C4-2B (cell line): ENCODE data around the gene MTA3.

Experiments
- H3K27ac ChIP-seq: fragments of 450-650 bp; 2 replicates; pipeline ENCODE4 v1.5.1; 2017
- ZFX ChIP-seq: fragments of 450-650 bp; IDR thresholded peaks from 2 replicates; pipeline ENCODE4 v1.6.1; 2017
- TF ChIP-seq, protein P1 (sequence below): fragments of 450-650 bp; conservative IDR thresholded peaks from 2 replicates; pipeline ENCODE4 v1.5.1; 2017; ENCODE audit warnings: mild to moderate bottlenecking

MTA3 gene

DNA sequence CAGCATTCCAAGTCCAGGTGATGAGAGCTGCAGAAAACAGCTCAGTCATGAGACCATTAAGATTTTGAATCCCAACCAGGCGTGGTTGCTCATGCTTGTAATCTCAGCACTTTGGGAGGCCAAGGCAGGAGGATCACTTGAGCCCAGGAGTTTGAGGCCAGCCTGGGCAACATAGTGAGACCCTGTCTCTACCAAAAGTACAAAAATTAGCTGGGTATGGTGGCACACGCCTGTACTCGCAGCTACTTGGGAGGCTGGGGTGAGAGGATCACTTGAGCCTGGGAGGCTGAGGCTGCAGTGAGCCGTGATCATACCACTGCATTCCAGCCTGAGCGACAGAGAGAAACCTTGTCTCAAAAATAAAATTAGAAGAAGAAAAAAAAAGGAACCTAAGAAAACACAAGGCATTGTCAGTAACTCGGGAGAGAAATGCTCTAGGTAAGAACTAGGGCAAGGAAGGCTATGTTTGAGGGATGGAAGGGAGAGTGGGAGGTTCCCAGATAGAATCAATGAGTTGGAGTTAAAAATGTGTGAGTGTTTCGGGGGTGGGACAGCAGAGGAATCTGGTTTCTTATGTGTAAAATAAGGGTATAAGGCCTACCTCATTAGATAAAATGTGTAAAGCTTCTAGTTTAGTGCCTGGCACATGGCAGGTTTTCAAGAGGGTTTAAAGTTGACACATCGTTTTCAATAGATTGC lies 23.3 kb upstream of the MTA3 start:
- no peak for TF ChIP-seq ZFX
- TF ChIP-seq, protein P1, sequence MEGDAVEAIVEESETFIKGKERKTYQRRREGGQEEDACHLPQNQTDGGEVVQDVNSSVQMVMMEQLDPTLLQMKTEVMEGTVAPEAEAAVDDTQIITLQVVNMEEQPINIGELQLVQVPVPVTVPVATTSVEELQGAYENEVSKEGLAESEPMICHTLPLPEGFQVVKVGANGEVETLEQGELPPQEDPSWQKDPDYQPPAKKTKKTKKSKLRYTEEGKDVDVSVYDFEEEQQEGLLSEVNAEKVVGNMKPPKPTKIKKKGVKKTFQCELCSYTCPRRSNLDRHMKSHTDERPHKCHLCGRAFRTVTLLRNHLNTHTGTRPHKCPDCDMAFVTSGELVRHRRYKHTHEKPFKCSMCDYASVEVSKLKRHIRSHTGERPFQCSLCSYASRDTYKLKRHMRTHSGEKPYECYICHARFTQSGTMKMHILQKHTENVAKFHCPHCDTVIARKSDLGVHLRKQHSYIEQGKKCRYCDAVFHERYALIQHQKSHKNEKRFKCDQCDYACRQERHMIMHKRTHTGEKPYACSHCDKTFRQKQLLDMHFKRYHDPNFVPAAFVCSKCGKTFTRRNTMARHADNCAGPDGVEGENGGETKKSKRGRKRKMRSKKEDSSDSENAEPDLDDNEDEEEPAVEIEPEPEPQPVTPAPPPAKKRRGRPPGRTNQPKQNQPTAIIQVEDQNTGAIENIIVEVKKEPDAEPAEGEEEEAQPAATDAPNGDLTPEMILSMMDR, result no peak

DNA sequence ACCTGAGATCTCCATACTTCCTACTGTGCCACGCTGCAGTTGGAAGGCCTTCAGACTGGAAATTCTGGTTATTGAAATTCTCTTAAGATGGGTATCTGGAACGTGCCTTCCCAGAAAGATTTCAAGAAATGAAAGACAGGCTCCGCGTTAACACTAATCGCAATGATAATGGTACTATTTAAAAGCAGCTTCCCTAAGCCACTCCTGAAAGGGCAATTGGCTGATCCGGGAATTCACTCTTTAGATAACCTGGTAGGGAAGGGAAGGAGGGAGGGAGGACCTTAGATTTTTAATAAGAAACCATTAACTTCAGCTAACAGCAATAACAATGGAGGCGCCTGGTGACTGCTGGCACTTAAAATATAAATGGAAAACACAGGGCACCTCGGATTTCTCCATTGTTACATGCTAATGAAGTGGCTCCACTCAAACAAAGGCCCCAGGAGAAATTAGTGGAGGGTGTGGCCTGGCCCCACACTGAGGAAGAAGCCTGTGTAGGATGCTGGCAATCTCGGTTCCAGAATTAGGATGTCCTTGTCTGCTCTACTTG lies 22.5 kb upstream of the MTA3 start:
- TF ChIP-seq, protein P1, result no peak
- no peak for TF ChIP-seq ZFX
- peak overlapping the region; percentile 61; the same call in 1 of the 2 replicates for H3K27ac ChIP-seq

More for the DNA sequence above, 23.3 kb upstream of the MTA3 start:
- H3K27ac ChIP-seq, result peak overlapping the region; percentile 61

DNA sequence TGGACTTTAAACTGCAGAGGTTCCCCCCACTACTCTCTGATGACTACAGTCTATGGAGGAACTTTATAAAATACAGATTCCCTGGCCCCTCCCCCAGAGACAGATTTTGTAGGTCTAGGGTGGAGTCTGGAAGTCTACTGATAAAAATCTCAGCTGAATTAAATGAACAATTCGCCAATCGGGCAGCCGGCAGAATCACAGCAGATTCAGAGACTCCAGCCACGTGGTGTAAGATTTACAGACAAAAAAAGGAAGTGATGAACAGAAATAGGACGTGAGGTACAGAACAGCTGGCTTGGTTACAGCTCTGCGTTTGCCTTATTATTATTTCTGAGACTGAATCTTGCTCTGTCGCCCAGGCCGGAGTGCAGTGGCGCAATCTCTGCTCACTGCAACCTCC lies 21.4 kb upstream of the MTA3 start:
- H3K27ac ChIP-seq, result peak overlapping the region; percentile 61
- TF ChIP-seq ZFX, result no peak
- TF ChIP-seq, protein P1, result no peak

DNA sequence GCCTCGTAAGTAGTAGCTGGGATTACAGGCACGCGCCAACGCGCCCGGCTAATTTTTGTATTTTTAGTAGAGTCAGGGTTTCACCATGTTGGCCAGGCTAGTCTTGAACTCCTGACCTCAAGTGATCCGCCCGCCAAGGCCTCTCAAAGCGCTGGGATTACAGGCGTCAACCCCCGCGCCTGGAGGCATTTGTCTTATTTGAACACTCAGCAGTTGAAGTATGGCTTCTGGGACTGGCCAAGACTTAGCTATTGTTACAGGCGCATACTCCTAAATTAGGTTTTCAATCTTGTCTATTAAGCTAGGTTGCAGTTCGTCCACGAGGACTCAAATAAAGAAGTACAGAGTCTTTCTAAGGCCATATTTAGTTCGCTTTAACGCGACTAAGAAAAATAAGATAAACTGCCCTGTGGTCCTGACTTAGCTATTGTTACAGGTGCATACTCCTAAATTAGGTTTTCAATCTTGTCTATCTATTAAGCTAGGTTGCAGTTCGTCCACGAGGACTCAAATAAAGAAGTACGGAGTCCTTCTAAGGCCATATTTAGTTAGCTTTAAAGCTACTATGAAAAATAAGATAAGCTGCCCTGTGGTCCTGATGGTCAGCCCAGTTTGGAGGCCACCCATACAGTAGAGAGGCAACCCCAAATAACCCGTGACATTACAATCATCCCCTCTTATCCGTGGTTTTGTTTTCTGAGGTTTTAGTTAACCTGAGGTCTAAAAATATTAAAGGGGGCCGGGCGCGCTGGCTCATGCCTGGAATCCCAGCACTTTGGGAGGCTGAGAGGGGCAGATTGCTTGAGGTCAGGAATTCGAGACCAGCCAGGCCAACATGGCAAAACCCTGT lies 20.8 kb upstream of the MTA3 start:
- peak overlapping the region; percentile 61 for H3K27ac ChIP-seq
- TF ChIP-seq, protein P1, result no peak
- no peak for TF ChIP-seq ZFX

DNA sequence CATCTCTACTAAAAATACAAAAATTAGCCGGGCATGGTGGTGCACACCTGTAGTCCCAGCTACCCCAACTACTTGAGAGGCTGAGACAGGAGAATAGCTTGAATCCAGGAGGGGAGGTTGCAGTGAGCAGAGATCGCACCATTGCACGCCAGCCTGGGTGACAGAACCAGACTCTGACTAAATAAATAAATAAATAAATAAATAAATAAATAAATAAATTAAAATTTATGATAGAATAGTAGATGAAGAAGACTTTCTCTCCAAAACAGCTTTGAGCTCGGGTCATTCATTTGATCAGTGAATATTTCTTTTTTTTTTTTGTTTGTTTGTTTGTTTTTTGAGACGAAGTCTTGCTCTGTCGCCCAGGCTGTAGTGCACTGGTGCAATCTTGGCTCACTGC lies 17.6 kb upstream of the MTA3 start:
- no peak for TF ChIP-seq ZFX
- TF ChIP-seq, protein P1, result no peak
- H3K27ac ChIP-seq, result no peak overlapping the region

DNA sequence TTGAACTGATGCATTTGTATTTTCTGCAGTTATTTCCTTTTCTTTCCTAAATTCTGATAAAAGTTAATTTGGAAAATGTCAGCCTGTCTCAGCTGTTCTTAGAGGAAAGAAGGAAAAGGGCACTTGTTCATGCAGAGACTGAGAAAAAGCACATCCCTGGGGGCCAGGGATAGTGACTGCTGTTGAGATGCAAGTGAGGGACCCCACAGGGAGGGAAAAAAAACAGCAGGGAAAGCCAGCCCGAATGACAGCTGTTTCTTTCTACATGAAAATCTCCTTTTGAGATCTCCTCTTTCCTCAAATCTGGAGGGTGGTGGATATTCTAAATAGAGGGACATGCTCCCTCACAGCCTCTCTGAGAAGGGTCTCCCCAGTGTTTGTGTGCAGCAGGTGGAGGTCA lies 14.0 kb upstream of the MTA3 start:
- no peak overlapping the region for H3K27ac ChIP-seq

More for the DNA sequence above, 14.0 kb upstream of the MTA3 start:
- no peak for TF ChIP-seq ZFX
- TF ChIP-seq, protein P1, result no peak
